HG02571 (cell line): ENCODE results near the gene DGKK.
"Not testable (repeated sequence)": the region's sequence is repeated elsewhere in the genome, so short reads cannot be mapped to it uniquely, and the experiment has no call there.

Experiments used
- ATAC-seq: cut with Tn5 transposase; IDR thresholded peaks from one replicate; pipeline ENCODE4 v1.9.1; 2021; ENCODE audit warnings: mild to moderate bottlenecking, moderate library complexity; ENCODE audit not compliant: unreplicated experiment

Gene DGKK

DNA sequence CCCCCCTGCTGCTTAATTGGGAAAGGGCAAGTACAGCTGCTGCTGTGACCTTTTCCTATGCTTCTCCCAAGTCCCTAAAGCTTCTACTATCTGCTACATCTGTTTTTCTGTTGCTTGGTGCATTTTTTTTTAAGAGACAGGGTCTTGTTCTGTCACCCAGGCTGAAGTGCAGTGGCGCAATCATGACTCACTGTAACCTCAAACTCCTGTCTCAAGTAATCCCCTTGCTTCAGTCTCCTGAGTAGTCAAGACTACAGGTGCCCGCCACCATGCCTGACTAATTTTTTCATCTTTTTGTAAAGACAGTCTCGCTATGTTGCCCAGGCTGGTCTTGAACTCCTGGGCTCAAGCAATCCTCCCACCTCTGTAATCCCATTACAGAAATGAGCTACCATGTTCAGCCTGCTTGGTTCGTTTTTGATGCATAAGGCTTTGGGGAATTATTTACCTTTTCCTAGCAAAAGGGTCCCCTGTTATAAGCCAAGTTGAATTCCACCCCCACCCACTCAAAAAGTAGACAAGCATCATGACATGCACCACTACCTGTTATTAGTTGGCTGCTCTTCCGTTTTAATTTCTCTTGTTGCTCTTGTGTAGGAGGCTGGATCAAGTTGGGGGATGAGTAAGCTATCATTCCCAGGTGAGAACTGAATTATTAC, 39.6 kb downstream of the DGKK start:
- ATAC-seq: no peak

DNA sequence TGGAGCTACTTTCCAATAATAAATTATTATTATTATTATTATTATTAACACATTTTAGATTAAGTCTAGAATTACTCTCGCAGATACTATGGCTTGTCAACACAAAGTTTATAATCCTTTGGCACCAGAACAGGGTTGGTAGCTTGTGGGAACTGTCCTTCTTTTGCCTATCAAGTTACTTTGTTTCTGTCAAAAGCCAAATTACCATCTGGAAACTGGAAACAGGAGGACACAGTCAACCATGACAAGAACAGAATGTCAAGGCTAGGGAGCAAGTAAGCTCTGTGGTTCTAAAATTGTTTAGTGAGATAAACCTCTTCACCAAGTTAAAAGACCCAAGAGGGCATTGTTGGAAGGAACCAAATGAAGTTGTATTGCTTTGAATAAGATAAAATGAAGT, 42.5 kb downstream of the DGKK start:
- no peak for ATAC-seq

DNA sequence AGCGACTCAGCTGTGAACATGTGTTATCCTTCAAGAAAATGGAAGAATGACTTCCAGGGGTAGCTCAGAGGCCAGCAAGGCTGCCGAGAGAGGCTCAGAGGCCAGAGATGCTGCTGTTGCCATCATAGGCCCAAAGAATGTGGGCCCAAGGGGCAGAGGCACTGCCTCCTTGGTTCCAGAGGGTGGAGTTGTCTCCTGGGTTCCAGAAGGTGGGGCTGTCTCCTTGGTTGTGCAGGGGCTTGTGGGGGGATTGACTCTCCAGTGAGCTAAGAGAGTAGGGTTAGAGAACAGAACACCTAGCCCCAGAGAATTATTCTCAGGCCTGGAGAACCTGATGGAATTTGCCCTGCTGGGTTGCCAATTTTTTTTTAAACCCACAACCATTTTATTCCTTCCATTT, 62.6 kb downstream of the DGKK start:
- no peak for ATAC-seq

DNA sequence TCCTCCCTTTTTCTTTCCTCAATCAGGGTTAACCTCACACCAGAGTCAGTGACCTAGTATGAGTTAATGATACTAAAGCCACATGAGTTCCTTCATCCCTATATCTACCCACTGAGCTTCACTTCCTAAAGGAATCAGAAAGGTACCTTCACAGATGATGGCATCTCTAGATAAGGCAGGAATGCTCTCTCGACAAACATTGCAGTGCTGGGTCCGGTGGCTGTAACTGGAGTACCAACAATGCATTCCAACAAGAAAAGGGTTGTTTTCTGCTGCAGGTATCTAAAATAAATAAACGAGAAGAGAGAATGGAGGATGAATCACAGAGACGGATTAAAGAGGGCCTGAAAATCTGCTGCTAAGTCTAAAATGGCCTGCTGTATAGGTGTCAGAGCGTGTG, 66.7 kb downstream of the DGKK start:
- no peak for ATAC-seq

DNA sequence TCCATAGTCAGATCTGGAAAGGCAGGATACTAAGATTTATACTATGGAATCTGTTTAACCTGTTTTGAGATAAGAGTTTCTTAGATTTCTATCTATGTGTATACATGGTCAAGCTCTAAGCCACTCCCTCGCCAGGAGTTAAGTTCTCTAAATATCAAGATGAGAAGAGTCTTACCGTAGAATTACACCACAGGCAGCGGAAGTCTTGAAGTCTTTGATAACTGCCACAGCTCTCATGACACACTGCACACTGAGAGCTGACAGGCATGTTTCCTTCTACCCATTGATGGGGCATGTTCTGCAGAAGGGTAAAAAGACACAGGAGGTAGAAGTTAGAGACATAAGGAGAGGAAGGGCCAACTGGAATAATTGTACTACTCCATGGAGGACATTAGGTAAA, 67.7 kb downstream of the DGKK start:
- no peak for ATAC-seq

DNA sequence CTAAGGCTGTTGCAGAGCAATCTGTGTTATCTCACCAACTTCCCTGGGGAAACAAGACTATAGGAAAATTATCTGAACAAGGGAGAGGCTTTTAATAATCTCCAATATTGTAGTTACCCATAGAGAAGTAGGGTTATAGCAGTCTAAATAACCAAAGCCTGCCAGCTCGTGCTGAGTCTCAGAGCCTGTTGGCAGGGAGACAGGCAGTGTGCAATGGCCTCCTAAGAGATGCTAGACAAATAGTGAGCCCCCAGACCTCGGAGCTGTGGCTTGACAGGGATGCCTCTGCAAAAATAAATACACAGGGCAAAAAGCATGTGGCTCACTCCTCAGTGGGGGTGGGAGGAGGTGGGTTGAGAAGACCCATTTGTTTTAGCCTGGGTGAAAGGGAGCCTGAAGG, 76.7 kb downstream of the DGKK start:
- ATAC-seq: no peak

DNA sequence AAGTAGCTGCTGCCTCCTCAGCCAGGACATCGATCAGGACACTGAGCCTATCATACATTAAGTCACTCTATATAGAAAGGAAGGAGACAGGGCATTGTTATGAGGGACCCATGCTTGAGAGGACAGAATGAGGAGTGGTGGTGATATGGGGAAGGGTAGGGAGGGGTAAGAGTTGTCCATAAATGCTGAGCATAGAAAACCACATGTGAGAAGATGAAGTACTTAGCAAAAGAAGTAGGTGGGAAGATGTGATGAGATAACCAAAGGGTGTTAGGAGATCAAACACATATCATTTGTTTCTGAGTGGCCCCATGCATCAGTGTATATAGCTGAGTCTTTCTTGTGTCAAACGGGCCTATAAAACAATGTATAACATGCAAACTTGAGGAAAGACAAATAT, 84.1 kb downstream of the DGKK start:
- no peak for ATAC-seq

DNA sequence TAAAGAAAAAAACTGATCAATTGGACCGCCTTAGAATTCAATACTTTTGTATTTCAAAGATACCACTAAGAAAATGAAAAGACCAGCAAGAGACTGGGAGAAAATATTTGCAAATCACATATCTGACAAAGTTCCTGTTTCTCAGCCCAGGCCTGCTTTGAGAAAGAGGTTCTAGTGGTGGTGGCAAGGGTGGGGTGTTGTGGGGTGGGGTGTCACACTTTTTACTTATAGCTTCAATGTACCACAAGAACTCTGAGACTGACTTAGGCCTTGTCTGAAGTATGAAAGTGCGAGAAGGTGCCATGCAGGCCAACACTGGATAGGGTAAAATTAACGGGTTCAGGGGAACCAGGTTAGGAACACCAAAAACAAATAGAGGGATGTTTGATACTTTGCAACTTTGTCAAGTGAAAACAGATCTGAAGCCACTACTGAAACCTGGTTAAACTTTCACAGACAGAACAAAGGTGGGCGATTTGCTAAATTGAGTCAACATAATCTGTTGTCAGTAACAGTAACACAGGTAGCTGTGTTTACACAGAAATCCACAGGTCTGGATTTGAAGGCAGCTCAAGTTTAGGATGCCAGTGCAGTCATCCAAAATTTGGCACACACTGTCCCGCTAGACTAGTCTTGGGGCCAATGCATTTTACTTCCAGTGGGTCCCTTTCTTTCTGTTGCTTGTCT, 88.8 kb downstream of the DGKK start:
- no peak for ATAC-seq

DNA sequence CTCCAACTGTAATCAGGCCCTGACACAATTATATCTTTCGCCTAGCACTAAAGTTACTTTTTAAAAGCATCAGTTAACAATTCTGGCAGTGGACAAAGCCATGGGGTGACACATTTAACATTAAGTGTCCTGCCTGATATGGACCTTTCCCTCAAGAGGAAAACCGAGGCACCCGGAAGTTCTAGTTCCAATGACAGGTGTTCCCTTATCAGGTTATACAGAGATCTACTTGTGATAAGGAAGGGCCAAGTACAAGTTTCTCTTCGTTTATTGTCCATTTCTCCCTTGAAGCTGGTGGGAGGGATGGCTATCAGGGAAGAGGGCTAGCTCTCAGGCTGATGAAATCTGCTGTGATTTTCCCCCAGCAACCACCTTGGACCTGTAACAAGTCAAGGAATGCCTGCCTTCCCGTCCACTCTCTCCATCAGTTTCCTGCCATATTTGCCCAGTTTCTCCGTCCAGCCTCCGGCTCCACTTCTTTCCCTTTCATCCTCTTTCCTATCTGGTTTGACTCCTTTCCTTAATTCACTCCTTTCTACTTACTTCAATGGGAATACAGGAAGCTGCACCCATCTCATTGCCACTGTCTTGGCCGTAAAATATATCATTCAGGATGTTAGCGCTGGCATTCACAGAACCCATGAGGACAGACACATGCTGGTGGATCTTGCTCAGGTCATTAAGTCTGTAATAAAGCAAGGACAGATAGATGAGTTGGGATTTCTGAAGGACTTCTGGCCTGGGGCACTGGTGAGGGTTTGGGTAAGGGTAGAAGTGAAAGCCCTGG, 95.0 kb downstream of the DGKK start:
- ATAC-seq: no peak

DNA sequence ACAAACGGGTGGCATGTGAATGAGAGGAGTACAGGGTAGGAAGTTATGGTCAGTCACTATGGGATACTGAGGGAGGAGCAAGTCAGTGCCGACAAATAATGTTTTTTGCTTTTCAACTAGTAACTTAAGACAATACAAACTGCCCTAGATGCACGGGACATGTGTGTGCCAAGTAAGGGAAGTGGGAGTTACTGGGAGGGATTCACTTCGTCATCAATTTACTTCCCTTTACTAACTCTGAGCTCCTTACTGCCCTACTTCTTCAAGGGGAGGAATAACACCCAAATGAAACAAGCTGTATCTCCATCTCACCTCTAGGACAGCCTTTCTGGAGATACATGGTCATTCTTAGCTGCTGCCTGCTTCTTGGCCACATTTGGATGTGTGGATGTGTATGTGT, 97.7 kb downstream of the DGKK start:
- no peak for ATAC-seq

DNA sequence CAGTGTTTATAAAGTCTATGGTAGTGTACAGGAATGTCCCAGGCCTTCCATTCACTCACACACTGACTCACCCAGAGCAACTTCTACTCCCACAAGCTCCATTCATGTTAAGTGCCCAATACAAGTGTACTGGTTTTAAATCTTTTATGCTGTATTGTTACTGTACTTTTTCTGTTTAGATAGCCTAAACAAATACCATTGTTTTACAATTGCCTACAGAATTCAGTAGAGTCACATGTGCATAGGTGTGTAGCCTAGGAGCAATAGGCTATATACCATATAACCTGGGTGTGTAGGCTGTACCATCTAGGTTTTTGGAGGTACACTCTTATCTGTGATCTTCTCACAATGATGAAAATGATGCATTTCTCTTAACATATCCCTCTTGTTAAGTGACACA, 126.7 kb downstream of the DGKK start:
- no peak for ATAC-seq

DNA sequence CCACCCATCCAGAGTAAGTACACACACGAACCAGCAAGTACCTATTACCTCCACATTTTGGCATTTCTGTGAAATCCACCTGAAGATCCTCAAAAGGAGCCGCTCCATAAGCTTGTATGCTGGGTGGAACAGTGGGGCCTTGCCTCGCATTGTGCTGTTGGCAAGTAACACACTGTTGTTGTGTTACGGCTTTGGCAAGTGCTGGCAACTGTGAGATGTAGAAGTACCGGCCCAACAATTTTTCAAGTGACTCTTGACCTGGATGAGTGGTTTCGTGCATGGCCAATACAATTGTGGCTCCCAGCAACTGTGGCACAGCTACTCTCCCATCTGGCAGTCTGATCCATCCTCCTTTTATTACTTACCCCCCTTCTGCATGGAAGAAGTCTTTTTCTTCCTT, 137.3 kb downstream of the DGKK start:
- ATAC-seq: no peak

DNA sequence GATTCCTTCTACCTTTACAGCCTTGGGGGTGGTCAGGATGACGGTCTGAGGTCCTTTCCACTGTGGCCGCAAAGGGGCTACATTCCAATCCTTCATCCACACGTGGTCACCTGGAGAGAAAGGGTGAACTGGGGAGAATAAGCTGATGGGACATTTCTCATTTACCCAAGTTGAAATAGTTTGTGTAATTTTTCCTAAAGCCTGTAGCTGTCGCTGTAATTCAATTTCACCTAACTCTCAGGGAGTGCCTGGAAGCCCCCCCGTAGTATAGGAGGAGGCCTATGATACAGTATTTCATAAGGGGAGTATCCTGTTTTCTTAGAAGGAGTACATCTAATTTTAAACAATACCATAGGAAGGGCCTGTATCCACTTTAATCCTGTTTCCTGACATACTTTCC, 138.0 kb downstream of the DGKK start:
- not testable (repeated sequence) for ATAC-seq

DNA sequence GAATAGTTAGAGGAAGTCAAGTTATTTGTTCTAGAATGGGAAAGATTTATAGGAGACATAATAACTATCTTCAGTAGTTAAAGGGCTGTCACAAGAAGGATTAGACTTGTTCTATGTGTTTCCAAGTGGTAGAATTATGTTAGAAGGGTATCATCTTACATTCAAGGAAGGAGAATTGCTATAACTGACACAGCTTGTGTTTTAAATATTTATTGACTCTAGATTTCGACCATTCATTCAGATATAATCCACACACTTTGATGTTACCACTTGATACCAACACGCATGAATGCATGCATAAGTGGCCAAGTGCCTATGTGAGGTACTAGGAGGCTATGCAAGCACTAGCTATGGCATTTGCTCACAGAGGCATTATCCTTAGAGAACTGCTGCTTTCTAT, 143.4 kb downstream of the DGKK start:
- no peak for ATAC-seq
